Gastroesophageal sphincter (tissue), 4 donors: ENCODE measurements around the gene GADD45GIP1. TPM values are rescaled to one million over a fixed set of nuclear protein-coding genes. Genes with fewer than 3 reads are reported as not detected.
A peak's percentile ranks its signal among the peaks of the same experiment; 100 is the strongest.

Experiments used
- ATAC-seq: fragments of 150-250 bp; one replicate; pipeline ENCODE4 v1.9.1; 2016; ENCODE audit warnings: mild to moderate bottlenecking, moderate library complexity
- H3K27ac ChIP-seq, 4 donors: fragments of 200-600 bp; sonication (generic) in 3 of 4; 1 replicate in 3 of 4; 2 replicates in 1 of 4; pipeline ENCODE4 v1.5.1; 2016 to 2019
- H3K27me3 ChIP-seq: fragments of 200-600 bp; sonication (generic); one replicate; pipeline ENCODE4 v1.5.1; 2019
- H3K36me3 ChIP-seq, 2 donors: fragments of 200-600 bp; sonication (generic); one replicate each; pipeline ENCODE4 v1.5.1; 2019; ENCODE audit warnings: control low read depth in 1 of 2
- H3K4me1 ChIP-seq, 3 donors: fragments of 200-600 bp; sonication (generic); 1 replicate in 2 of 3; 2 replicates in 1 of 3; pipeline ENCODE4 v1.5.1; 2016 to 2019; ENCODE audit warnings: control low read depth in 2 of 3
- H3K4me3 ChIP-seq, 2 donors: fragments of 200-600 bp; sonication (generic); one replicate each; pipeline ENCODE4 v1.5.1; 2019; ENCODE audit warnings: mild to moderate bottlenecking in 1 of 2, moderate library complexity in 1 of 2
- H3K9me3 ChIP-seq, 3 donors: fragments of 200-600 bp; sonication (generic); one replicate each; pipeline ENCODE4 v1.5.1; 2017 to 2019; ENCODE audit warnings: control low read depth in 2 of 3
- CTCF ChIP-seq, 4 experiments: fragments of 200-600 bp in 2 of 4; fragments of 450-650 bp in 2 of 4; sonication (generic) in 1 of 4; IDR thresholded peaks; one replicate each; pipeline ENCODE4 v1.5.1; 2017 to 2019; ENCODE audit warnings: antibody characterized with exemption in 4 of 4, mild to moderate bottlenecking in 2 of 4, moderate library complexity in 2 of 4
- EP300 ChIP-seq: sonication (generic); formaldehyde crosslinking; IDR thresholded peaks from one replicate; pipeline ENCODE4 v1.6.1; 2017; ENCODE audit warnings: antibody characterized with exemption, mild to moderate bottlenecking
- POLR2A ChIP-seq, 2 donors: fragments of 450-650 bp; IDR thresholded peaks; one replicate each; pipeline ENCODE4 v1.6.1; 2017; ENCODE audit warnings: antibody characterized with exemption in 2 of 2, mild to moderate bottlenecking in 2 of 2, moderate library complexity in 1 of 2
- POLR2AphosphoS5 ChIP-seq: sonication (generic); formaldehyde crosslinking; IDR thresholded peaks from one replicate; pipeline ENCODE4 v1.6.1; 2017; ENCODE audit warnings: antibody characterized with exemption
- WGBS, 2 donors: methylation state at CpG; one replicate each; pipeline ENCODE4 v1.1.5; 2018; ENCODE audit warnings: low coverage in 1 of 2; 5-methylcytosine and 5-hydroxymethylcytosine counted together
- total RNA-seq, 4 donors: library from RNA; depleted of rRNA; stranded (reverse); fragments of >200 nt; gene quantifications; one replicate each; pipeline ENCODE4 v1.1.0, GENCODE V29; 2016

GADD45GIP1 gene
- total RNA-seq, 4 donors from 2014 or later: 32.2 to 43.6 (median 36.9) TPM

GRCh38 chr19:12949363-12950283 lies 7.4 kb downstream of the GADD45GIP1 start:
- no peak overlapping the region for H3K27ac ChIP-seq
- peaks cover 0 to 75% of the 10 kb centered on the region in 2 donors for H3K36me3 ChIP-seq
- TF ChIP-seq POLR2A (IDR thresholded peaks at IDR 0.05) (no peak), EP300 (no peak), CTCF (IDR thresholded peaks at IDR 0.05) (no peak), POLR2AphosphoS5 (no peak)
- WGBS, 2 donors: 69 to 78% methylated on average over 4 to 9 of the region's 16 CpGs
- no peaks in the 10 kb centered on the region for H3K9me3 ChIP-seq
- H3K4me3 ChIP-seq: no peak overlapping the region
- H3K4me1 ChIP-seq: peaks cover 0 to 66% (median 24%) of the 10 kb centered on the region in 3 donors
- H3K27me3 ChIP-seq: no peaks in the 10 kb centered on the region
- ATAC-seq: no peak

- no peaks in the 10 kb centered on the region for H3K27me3 ChIP-seq
- no peak for ATAC-seq
- H3K9me3 ChIP-seq: no peaks in the 10 kb centered on the region
- H3K4me3 ChIP-seq: no peak overlapping the region
- TF ChIP-seq POLR2AphosphoS5 (no peak), POLR2A (IDR thresholded peaks at IDR 0.05) (no peak), CTCF (IDR thresholded peaks at IDR 0.05) (no peak), EP300 (no peak)
- H3K4me1 ChIP-seq: peaks cover 0 to 66% (median 16%) of the 10 kb centered on the region in 3 donors
- WGBS, 2 donors: no CpG with 5 or more reads among the region's 30 CpGs
- no peak overlapping the region for H3K27ac ChIP-seq
- peaks cover 0 to 75% of the 10 kb centered on the region in 2 donors for H3K36me3 ChIP-seq
Observed at GRCh38 chr19:12948612-12949362, 8.2 kb downstream of the GADD45GIP1 start.

- Histone ChIP-seq H3K27me3 (no peaks in the 10 kb centered on the region), H3K4me3 (no peak overlapping the region), H3K9me3 (no peaks in the 10 kb centered on the region), H3K4me1 (peaks cover 0 to 66% (median 13%) of the 10 kb centered on the region in 3 donors), H3K27ac (no peak overlapping the region), H3K36me3 (peaks cover 0 to 75% of the 10 kb centered on the region in 2 donors)
- no peak for ATAC-seq
- 68 to 78% methylated on average over 12 to 13 of the region's 28 CpGs for WGBS, 2 donors
- TF ChIP-seq POLR2A (IDR thresholded peaks at IDR 0.05) (no peak), EP300 (no peak), POLR2AphosphoS5 (no peak), CTCF (IDR thresholded peaks at IDR 0.05) (no peak)
Observed at GRCh38 chr19:12947702-12948611, 9.1 kb downstream of the GADD45GIP1 start.

GRCh38 chr19:12946731-12947496 lies 10.1 kb downstream of the GADD45GIP1 start:
- Histone ChIP-seq H3K27ac (peak overlapping the region in 3 of 4 donors; percentile 94 to 97 (median 96)), H3K4me1 (peaks cover 0 to 66% (median 13%) of the 10 kb centered on the region in 3 donors), H3K36me3 (peaks cover 0 to 75% of the 10 kb centered on the region in 2 donors), H3K27me3 (no peaks in the 10 kb centered on the region), H3K9me3 (no peaks in the 10 kb centered on the region), H3K4me3 (peak overlapping the region; percentile 96 to 99)
- TF ChIP-seq POLR2A (IDR thresholded peaks at IDR 0.05) (no peak), POLR2AphosphoS5 (no peak), CTCF (IDR thresholded peaks at IDR 0.05) (no peak), EP300 (no peak)
- 51 to 62% methylated on average over 9 to 14 of the region's 14 CpGs for WGBS, 2 donors
- ATAC-seq: no peak
